GM12872 (cell line): ENCODE data around the gene ITSN2.
A peak's percentile ranks its signal among the peaks of the same experiment; 100 is the strongest.

Experiments
- CTCF ChIP-seq: IDR thresholded peaks from 3 replicates; pipeline ENCODE4 v1.5.1; 2011; ENCODE audit warnings: low read depth, mild to moderate bottlenecking, low read length, moderate library complexity; ENCODE audit not compliant: insufficient read depth

Gene ITSN2

GRCh38 chr2:24339856-24340262 is 20.5 kb downstream of the ITSN2 start:
- no peak for TF ChIP-seq CTCF

GRCh38 chr2:24337890-24338289 is 22.4 kb downstream of the ITSN2 start:
- TF ChIP-seq CTCF = peak; percentile 16; the same call in 1 of the 3 replicates

- no peak for TF ChIP-seq CTCF
Observed at GRCh38 chr2:24336811-24337210, 23.5 kb downstream of the ITSN2 start.

- no peak for TF ChIP-seq CTCF
Observed at GRCh38 chr2:24334245-24334633, 26.1 kb downstream of the ITSN2 start.

- no peak for TF ChIP-seq CTCF
Observed at GRCh38 chr2:24332791-24333540, 27.4 kb downstream of the ITSN2 start.

- no peak for TF ChIP-seq CTCF
Observed at GRCh38 chr2:24330161-24330560, 30.2 kb downstream of the ITSN2 start.

GRCh38 chr2:24329700-24330099 is 30.6 kb downstream of the ITSN2 start:
- no peak for TF ChIP-seq CTCF

- no peak for TF ChIP-seq CTCF
Observed at GRCh38 chr2:24328010-24328409, 32.3 kb downstream of the ITSN2 start.
